ENCODE data around the gene CAPS2. TPM values are rescaled to one million over a fixed set of nuclear protein-coding genes. Genes with fewer than 3 reads are reported as not detected.

The CAPS2 gene
- total RNA-seq, 2 donors from 2014 or later, result 5.6 to 5.9 TPM

- ATAC-seq, result no peak
- intact Hi-C loops (cut with DNase I, micrococcal nuclease), result no loop called here
These were observed 18.8 kb downstream of the CAPS2 start for GRCh38 chr12:75311369-75311768.

GRCh38 chr12:75308279-75308678, 21.8 kb downstream of the CAPS2 start:
- ATAC-seq (no peak), DNase-seq (no peak)
- intact Hi-C loops (cut with DNase I, micrococcal nuclease), result no loop called here

More at GRCh38 chr12:75311369-75311768, 18.8 kb downstream of the CAPS2 start:
- no peak for DNase-seq

GRCh38 chr12:75305412-75306332, 24.5 kb downstream of the CAPS2 start:
- no peak for DNase-seq
- ATAC-seq, result no peak
- intact Hi-C loops (cut with DNase I, micrococcal nuclease), result no loop called here

GRCh38 chr12:75302781-75303180, 27.3 kb downstream of the CAPS2 start:
- no peak for DNase-seq
- intact Hi-C loops (cut with DNase I, micrococcal nuclease), result no loop called here
- no peak for ATAC-seq

GRCh38 chr12:75302225-75302624, 27.9 kb downstream of the CAPS2 start:
- ATAC-seq (no peak), DNase-seq (no peak)
- intact Hi-C loops (cut with DNase I, micrococcal nuclease), result no loop called here

GRCh38 chr12:75294797-75295196, 35.3 kb downstream of the CAPS2 start:
- no peak for ATAC-seq
- intact Hi-C loops (cut with DNase I, micrococcal nuclease), result no loop called here
- DNase-seq, result no peak

GRCh38 chr12:75294336-75294735, 35.8 kb downstream of the CAPS2 start:
- intact Hi-C loops (cut with DNase I, micrococcal nuclease), result no loop called here
- DNase-seq (no peak), ATAC-seq (no peak)

GRCh38 chr12:75291014-75291413, 39.1 kb downstream of the CAPS2 start:
- DNase-seq (no peak), ATAC-seq (no peak)
- intact Hi-C loops (cut with DNase I, micrococcal nuclease), result no loop called here

- ATAC-seq (no peak), DNase-seq (no peak)
- intact Hi-C loops (cut with DNase I, micrococcal nuclease), result no loop called here
These were observed 40.4 kb downstream of the CAPS2 start for GRCh38 chr12:75289753-75290152.

- intact Hi-C loops (cut with DNase I, micrococcal nuclease), result no loop called here
- no peak for DNase-seq
- ATAC-seq, result no peak
These were observed 41.3 kb downstream of the CAPS2 start for GRCh38 chr12:75288860-75289259.

- intact Hi-C loops (cut with DNase I, micrococcal nuclease), result no loop called here
- DNase-seq (no peak), ATAC-seq (no peak)
These were observed 54.4 kb downstream of the CAPS2 start for GRCh38 chr12:75275702-75276101.

- no peak for ATAC-seq
- intact Hi-C loops (cut with DNase I, micrococcal nuclease), result no loop called here
- DNase-seq, result no peak
These were observed 58.5 kb downstream of the CAPS2 start for GRCh38 chr12:75271576-75271975.

- no peak for DNase-seq
- no peak for ATAC-seq
- intact Hi-C loops (cut with DNase I, micrococcal nuclease), result no loop called here
These were observed 60.0 kb downstream of the CAPS2 start for GRCh38 chr12:75270157-75270556.

GRCh38 chr12:75269209-75269608, 60.9 kb downstream of the CAPS2 start:
- DNase-seq, result no peak
- intact Hi-C loops (cut with DNase I, micrococcal nuclease), result no loop called here
- ATAC-seq, result no peak

- no peak for DNase-seq
- intact Hi-C loops (cut with DNase I, micrococcal nuclease), result no loop called here
- ATAC-seq, result no peak
These were observed 69.8 kb downstream of the CAPS2 start for GRCh38 chr12:75260316-75260715.

- no peak for DNase-seq
- intact Hi-C loops (cut with DNase I, micrococcal nuclease), result no loop called here
- ATAC-seq, result no peak
These were observed 71.0 kb downstream of the CAPS2 start for GRCh38 chr12:75259143-75259542.

- DNase-seq (no peak), ATAC-seq (no peak)
- intact Hi-C loops (cut with DNase I, micrococcal nuclease), result no loop called here
These were observed 72.6 kb downstream of the CAPS2 start for GRCh38 chr12:75257510-75257909.

- no peak for ATAC-seq
- no peak for DNase-seq
- intact Hi-C loops (cut with DNase I, micrococcal nuclease), result no loop called here
These were observed 85.0 kb downstream of the CAPS2 start for GRCh38 chr12:75245108-75245507.

GRCh38 chr12:75239987-75240386, 90.1 kb downstream of the CAPS2 start:
- DNase-seq, result no peak
- no peak for ATAC-seq
- intact Hi-C loops (cut with DNase I, micrococcal nuclease), result no loop called here

- intact Hi-C loops (cut with DNase I, micrococcal nuclease), result no loop called here
- ATAC-seq, result no peak
- DNase-seq, result no peak
These were observed 93.9 kb downstream of the CAPS2 start for GRCh38 chr12:75236206-75236605.

GRCh38 chr12:75227132-75227531, 103.0 kb downstream of the CAPS2 start:
- DNase-seq, result no peak
- intact Hi-C loops (cut with DNase I, micrococcal nuclease), result no loop called here
- no peak for ATAC-seq

All from left colon (tissue), 2 donors.